Activated naive CD4-positive, alpha-beta T cell treated with anti-CD3 and anti-CD28 coated beads, Interleukin-2, amount 10 ng/mL, durations not matched to agents 7 days and 5 days (primary cell): Measurements from ENCODE around the gene SPATA31D1.

Experiments used
- CTCF ChIA-PET: fragments of 350-600 bp; sonication (Branson Sonifier 250); formaldehyde crosslinking; loops from one replicate; lab custom pipeline; 2021; ENCODE audit warnings: antibody characterized with exemption; lab: Charles Lee
- DNase-seq: peaks from one replicate; pipeline ENCODE4 v3.0.0-alpha.2; 2020
- H3K27ac Mint-ChIP-seq: one replicate; pipeline ENCODE4 v1.8.0; 2021; ENCODE audit warnings: mild to moderate bottlenecking, moderate library complexity, mixed read lengths
- H3K27me3 Mint-ChIP-seq: one replicate; pipeline ENCODE4 v1.8.0; 2021; ENCODE audit warnings: mild to moderate bottlenecking, mixed read lengths
- H3K36me3 Mint-ChIP-seq: one replicate; pipeline ENCODE4 v1.8.0; 2021; ENCODE audit warnings: mixed read lengths
- H3K4me1 Mint-ChIP-seq: one replicate; pipeline ENCODE4 v1.8.0; 2021; ENCODE audit warnings: mixed read lengths
- H3K4me3 Mint-ChIP-seq: one replicate; pipeline ENCODE4 v1.8.0; 2021; ENCODE audit warnings: mild to moderate bottlenecking, moderate library complexity, mixed read lengths
- H3K9me3 Mint-ChIP-seq: one replicate; pipeline ENCODE4 v1.8.0; 2021; ENCODE audit warnings: mixed read lengths

SPATA31D1 gene

DNA sequence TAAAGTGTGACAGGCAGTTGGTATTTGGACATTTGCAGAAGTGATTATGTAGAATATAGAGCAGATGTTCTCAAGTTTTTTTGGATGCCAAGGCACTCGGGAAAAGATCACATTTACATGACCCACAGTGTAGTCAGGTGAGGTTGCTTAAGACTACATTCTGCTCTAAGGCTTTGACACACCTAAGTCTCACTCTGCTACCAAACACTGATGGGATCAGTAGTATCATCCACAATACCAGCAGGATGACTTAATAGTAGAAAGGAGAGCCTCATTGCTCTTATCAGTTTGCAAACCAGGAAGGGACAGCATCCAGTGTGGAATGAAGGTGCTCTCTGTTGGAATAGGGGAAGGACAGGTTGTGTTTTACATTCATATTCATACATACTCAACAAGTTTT, 2.5 kb upstream of the SPATA31D1 start:
- Mint-ChIP-seq H3K9me3 (peaks cover 3% of the 10 kb centered on the region), H3K27ac (no peak overlapping the region), H3K36me3 (no peaks in the 10 kb centered on the region), H3K4me3 (no peak overlapping the region), H3K4me1 (no peaks in the 10 kb centered on the region), H3K27me3 (no peaks in the 10 kb centered on the region)
- no peak for DNase-seq
- CTCF ChIA-PET: no interaction called here

DNA sequence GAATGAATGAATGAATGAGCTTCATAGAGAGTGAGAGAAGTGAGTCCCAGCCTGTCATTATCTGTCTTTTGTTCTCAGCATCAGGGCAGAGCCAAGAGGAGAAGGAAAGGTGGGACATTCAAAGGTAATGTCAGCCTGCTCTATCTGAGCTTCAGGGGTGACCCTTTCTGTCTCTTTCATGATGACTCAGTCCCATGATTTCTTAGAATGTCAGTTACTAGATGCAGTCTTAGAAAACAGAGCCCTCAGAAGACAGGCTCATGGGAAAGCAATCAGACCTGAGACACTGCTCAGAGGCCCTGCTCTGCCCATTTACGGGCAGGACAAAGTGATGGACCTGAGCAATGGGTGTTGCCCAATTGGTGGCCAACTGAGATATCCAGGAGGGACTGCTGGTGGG, 1.1 kb downstream of the SPATA31D1 start:
- Mint-ChIP-seq H3K4me1 (no peaks in the 10 kb centered on the region), H3K4me3 (no peak overlapping the region), H3K27ac (no peak overlapping the region), H3K27me3 (no peaks in the 10 kb centered on the region), H3K9me3 (peaks cover 14% of the 10 kb centered on the region), H3K36me3 (no peaks in the 10 kb centered on the region)
- no peak for DNase-seq
- CTCF ChIA-PET: no interaction called here

DNA sequence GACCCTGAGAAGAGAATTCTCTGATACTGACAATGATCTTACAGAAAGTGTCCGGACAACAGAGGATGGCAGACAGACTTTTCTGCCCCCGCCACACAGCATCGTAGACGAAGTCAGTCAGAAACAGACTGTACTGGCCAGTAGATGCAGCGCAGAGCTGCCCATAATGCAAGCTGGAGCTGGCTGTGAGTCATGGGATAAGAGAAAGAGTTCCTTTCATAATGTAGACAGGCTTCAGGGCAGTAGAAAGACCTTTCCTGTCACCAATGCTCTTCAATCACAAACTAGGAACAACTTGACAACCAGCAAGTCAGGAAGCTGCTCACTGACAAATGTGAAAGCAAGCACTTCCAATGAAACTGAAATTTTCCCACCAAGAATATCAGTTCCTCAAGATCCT, 5.1 kb downstream of the SPATA31D1 start:
- no peaks in the 10 kb centered on the region for H3K27me3 Mint-ChIP-seq
- CTCF ChIA-PET: no interaction called here
- peaks cover 17% of the 10 kb centered on the region for H3K9me3 Mint-ChIP-seq
- H3K4me1 Mint-ChIP-seq: no peaks in the 10 kb centered on the region
- H3K36me3 Mint-ChIP-seq: no peaks in the 10 kb centered on the region
- H3K4me3 Mint-ChIP-seq: no peak overlapping the region
- H3K27ac Mint-ChIP-seq: no peak overlapping the region
- no peak for DNase-seq

DNA sequence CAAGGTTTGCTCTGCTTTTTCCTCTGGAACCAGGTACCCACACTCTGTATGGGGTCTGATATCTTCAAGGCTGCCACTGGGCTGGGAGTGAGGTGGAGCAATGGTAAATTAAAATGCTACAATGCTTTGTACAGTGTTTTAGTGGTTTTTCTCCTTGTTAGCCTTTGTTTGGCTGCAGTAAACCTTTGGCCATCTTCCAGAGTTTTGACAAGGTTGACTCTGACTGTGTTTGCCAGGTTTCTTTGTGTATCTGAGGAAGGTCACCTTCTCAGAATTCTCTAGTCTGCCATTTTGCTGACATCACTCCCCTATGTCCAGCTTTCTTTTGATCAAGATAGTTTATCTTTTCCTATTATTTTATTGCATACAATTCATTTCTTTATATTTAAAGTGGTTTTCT, 11.2 kb downstream of the SPATA31D1 start:
- H3K4me3 Mint-ChIP-seq: no peak overlapping the region
- no peaks in the 10 kb centered on the region for H3K27me3 Mint-ChIP-seq
- no peak overlapping the region for H3K27ac Mint-ChIP-seq
- CTCF ChIA-PET: no interaction called here
- no peaks in the 10 kb centered on the region for H3K4me1 Mint-ChIP-seq
- no peaks in the 10 kb centered on the region for H3K36me3 Mint-ChIP-seq
- no peak for DNase-seq
- H3K9me3 Mint-ChIP-seq: peaks cover 2% of the 10 kb centered on the region

DNA sequence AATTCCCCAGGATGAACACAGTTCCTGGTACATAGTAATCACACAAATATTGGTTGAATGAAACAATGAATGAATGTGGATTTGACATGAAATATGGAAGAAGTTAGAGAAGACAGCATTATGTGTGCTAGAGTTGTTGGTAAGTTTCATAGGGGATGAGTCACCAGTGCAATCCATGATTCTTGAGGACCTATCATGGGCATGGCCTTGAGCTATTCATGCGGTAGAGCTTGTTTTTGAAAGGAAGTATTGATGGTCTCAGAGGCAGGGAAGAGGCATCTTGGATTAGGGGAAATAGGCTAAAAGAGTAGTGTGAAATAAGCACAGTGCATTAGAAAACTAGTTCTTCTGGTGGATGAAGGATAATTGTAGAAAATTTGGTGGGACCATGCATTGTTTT, 22.1 kb downstream of the SPATA31D1 start:
- H3K9me3 Mint-ChIP-seq: peaks cover 11% of the 10 kb centered on the region
- no peak for DNase-seq
- H3K36me3 Mint-ChIP-seq: no peaks in the 10 kb centered on the region
- no peak overlapping the region for H3K4me3 Mint-ChIP-seq
- no peaks in the 10 kb centered on the region for H3K27me3 Mint-ChIP-seq
- H3K4me1 Mint-ChIP-seq: no peaks in the 10 kb centered on the region
- H3K27ac Mint-ChIP-seq: no peak overlapping the region
- CTCF ChIA-PET: no interaction called here

DNA sequence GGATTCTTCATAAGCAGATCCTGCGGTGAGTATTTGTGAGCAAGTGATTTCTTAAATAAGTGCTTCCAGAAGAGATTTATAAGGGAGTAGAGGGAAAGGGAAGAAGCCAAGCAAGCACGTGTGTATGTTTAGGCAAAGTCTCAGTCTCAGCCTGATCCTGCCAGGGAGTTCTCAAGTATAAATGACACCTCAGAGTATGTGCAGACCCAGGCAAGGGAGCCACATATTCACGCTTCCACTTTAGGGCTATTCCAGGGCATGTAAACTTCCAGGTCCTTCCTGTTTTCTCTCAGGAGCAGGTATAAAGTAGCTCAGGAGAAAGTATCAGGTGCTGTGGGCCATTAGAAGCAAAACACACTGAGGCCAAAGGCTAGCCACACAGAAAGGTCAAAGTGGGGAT, 22.6 kb downstream of the SPATA31D1 start:
- DNase-seq: no peak
- no peaks in the 10 kb centered on the region for H3K36me3 Mint-ChIP-seq
- CTCF ChIA-PET: no interaction called here
- peaks cover 11% of the 10 kb centered on the region for H3K9me3 Mint-ChIP-seq
- H3K27ac Mint-ChIP-seq: no peak overlapping the region
- H3K27me3 Mint-ChIP-seq: no peaks in the 10 kb centered on the region
- H3K4me1 Mint-ChIP-seq: no peaks in the 10 kb centered on the region
- H3K4me3 Mint-ChIP-seq: no peak overlapping the region

DNA sequence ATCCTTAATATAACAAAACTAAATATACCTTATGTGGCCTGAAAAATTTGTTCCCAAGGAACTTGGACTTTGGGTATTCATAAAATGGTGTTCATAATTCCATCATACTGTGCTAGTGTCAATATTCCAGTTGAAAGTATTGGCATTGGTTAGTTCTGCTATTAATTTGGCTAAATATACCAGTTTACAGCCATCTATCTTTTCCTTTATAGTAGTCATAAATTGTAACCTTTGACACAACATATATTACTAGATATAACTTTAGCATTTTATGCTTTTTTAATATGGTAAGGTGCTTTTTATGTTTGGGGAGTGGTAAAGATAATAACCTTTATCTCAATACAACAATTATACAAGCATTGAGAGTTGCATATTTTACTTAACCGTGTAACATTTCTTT, 23.7 kb downstream of the SPATA31D1 start:
- Mint-ChIP-seq H3K9me3 (peaks cover 11% of the 10 kb centered on the region), H3K36me3 (no peaks in the 10 kb centered on the region), H3K27me3 (no peaks in the 10 kb centered on the region), H3K4me3 (no peak overlapping the region), H3K27ac (no peak overlapping the region), H3K4me1 (no peaks in the 10 kb centered on the region)
- CTCF ChIA-PET: no interaction called here
- DNase-seq: no peak

DNA sequence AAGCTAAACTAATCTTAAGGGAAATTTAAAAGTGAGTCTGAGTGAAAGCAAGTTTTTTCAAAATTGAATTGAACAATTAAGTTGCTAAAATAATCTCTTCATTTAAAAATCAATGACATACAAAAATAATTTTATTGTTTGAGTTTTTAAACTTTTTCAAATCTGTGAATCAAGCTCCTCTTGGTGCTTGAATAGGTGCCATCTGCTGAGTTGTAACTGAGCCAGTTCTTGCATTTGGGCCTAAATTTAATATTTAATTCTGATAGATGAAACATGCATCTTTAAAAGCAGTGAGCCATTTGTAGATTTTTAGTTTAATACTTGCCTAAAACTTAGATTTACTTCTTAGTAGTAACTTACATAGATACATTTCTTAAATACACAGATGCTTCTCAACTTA, 31.8 kb downstream of the SPATA31D1 start:
- H3K36me3 Mint-ChIP-seq: no peaks in the 10 kb centered on the region
- no peak overlapping the region for H3K4me3 Mint-ChIP-seq
- H3K9me3 Mint-ChIP-seq: peaks cover 2% of the 10 kb centered on the region
- no peaks in the 10 kb centered on the region for H3K27me3 Mint-ChIP-seq
- H3K4me1 Mint-ChIP-seq: no peaks in the 10 kb centered on the region
- no peak overlapping the region for H3K27ac Mint-ChIP-seq
- no peak for DNase-seq
- CTCF ChIA-PET: no interaction called here

DNA sequence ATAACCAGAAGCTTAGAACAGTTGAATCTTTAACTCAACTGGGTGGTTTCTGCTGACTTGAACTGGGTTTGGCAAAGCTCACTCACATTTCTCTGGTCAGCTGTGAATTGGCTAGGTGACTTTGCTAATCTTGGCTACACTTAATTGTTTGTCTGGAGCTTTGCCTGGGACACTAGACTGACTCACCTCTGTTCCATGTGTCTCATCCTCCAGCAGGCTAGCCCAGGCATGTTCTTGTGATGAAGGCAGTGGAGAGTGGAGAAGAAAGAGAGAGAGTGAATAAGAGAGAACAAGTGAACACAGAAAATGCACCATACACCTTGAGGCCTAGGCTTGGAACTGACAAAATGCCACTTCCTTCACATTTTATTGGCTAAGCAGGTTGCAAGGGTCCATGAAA, 32.6 kb downstream of the SPATA31D1 start:
- Mint-ChIP-seq H3K4me1 (no peaks in the 10 kb centered on the region), H3K27ac (no peak overlapping the region), H3K9me3 (peaks cover 2% of the 10 kb centered on the region), H3K36me3 (no peaks in the 10 kb centered on the region), H3K27me3 (no peaks in the 10 kb centered on the region), H3K4me3 (no peak overlapping the region)
- CTCF ChIA-PET: no interaction called here
- no peak for DNase-seq

DNA sequence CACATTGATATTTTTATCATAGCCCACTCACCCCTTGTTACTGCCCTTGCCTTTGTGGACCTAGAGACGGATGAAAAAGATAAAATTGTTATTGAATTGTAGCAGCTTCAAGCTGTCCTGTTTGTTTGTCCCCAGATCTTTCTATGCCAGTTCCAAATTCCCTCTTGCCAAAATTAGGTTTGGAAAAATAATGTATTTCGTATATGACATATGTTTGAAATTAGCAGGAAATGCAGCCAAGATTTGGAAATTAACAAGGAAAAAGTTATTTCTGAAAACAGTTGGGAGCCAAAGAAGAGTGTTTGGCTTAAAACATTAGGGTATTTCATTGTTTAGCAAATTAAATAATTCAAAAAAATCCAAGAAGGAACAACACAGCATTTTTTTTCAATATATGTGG, 33.5 kb downstream of the SPATA31D1 start:
- Mint-ChIP-seq H3K4me3 (no peak overlapping the region), H3K4me1 (no peaks in the 10 kb centered on the region), H3K9me3 (peaks cover 2% of the 10 kb centered on the region), H3K27me3 (no peaks in the 10 kb centered on the region), H3K27ac (no peak overlapping the region), H3K36me3 (no peaks in the 10 kb centered on the region)
- DNase-seq: no peak
- CTCF ChIA-PET: no interaction called here

DNA sequence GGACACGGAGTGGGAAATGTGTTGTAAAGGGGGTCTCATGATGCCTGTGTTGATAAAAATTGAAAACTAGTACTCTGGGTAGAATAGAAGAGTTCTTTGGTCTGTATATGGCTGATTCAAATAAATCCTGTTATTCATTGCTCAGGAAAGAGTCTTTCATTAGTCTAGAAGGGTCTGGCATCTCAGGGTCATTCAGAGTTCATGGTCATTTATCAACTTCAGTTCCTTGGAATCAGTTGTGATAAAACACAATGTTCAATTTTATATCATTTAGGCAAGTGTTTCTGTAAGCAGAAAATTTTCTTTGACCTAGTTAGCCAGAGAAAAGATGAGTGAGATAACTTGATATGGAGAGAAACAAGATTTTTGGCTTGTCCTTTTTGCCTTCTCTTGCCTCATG, 36.3 kb downstream of the SPATA31D1 start:
- Mint-ChIP-seq H3K36me3 (no peaks in the 10 kb centered on the region), H3K4me1 (no peaks in the 10 kb centered on the region), H3K27ac (no peak overlapping the region), H3K4me3 (no peak overlapping the region), H3K27me3 (no peaks in the 10 kb centered on the region), H3K9me3 (peaks cover 2% of the 10 kb centered on the region)
- CTCF ChIA-PET: no interaction called here
- no peak for DNase-seq

DNA sequence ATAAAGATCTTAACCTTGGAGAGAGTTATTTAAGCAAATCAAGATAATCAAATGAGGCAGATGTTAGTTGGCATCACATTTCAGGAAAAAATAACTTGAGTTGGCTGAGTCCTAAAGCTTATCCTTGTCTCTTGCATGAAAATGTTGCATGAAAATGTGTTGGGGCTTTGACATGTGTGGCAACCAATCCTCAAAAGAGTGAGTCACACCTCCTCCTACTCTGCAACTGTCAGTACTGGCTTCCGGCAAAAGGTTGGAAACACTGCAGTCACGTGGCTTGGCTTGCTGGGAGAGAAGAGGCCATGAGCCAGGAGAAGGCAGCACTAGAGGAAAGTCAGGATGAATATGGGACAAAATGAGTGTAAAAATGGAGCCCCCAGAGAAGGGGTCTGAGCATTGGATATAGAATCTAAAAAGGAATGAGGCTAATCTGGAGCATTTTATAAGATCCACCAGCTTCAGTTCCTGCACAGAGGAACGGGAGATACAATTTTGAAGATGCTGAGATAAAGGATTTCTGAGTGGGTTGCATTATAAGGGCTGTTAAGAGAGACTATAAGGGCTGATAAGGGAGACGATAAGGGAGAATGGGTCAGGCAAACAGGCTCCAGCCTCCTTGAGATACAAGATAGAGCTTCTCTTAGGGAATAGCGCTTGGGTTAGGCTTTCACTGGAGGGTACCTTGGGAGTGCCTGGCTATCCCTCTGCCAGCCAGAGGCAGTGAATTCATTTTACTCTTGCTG, 43.1 kb downstream of the SPATA31D1 start:
- Mint-ChIP-seq H3K27ac (no peak overlapping the region), H3K4me1 (no peaks in the 10 kb centered on the region), H3K27me3 (no peaks in the 10 kb centered on the region), H3K9me3 (no peaks in the 10 kb centered on the region), H3K36me3 (no peaks in the 10 kb centered on the region), H3K4me3 (no peak overlapping the region)
- CTCF ChIA-PET: no interaction called here
- no peak for DNase-seq

DNA sequence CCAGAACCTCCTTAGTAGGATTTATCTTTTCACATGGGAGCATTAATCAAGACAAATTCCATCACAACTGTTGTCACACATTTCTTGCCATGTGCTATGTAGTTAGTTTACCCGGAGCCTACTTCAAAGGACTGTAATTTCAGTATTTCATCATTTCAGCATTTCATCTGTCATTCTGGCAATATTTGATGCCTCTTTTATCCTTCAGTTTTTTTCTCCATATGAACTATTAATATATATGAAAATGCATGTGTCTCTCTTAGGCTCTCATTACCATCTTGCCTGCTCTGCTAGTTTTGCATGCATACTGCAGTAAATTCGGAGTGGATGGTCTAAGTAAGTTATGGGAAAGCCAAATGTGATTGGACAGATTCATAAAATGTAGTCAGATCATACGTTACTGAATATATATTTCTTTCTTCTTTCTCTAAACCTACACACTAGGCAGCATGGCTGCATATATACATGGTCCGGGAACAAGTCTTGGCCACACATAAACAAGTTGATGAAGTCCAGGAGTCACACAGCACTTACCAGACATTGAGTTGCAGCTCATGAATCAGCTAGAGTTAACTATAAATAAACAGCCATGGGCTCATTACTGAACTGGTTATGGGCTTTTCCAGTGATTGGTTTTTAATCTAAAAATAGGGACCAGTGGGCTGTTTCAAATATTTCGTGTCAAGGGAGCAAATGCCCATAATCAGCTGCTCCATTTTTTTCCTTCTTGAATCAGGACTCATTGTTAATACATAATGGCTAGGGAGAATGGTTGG, 46.6 kb downstream of the SPATA31D1 start:
- DNase-seq: no peak
- CTCF ChIA-PET: no interaction called here
- Mint-ChIP-seq H3K36me3 (no peaks in the 10 kb centered on the region), H3K4me1 (no peaks in the 10 kb centered on the region), H3K27me3 (no peaks in the 10 kb centered on the region), H3K27ac (no peak overlapping the region), H3K9me3 (no peaks in the 10 kb centered on the region), H3K4me3 (no peak overlapping the region)

DNA sequence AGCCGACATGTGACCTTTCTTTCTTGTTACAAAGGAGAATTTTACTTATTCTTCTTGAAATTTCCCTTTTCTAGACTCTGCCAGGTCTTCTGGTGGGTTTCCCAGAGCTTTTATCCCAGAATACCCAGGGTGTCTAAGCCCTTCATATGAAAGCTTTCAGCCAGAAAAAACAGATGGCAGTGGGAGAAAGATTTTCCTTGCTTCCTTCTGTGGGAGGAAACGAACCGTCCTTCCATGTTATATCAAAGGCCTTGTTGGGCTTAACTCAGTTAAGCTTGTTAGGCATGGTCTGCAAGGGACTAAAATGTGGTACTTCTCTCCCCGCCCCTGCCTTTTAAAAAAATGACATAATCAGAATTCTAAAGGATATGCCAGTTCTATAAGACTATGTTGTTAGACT, 47.5 kb downstream of the SPATA31D1 start:
- DNase-seq: no peak
- no peak overlapping the region for H3K27ac Mint-ChIP-seq
- CTCF ChIA-PET: no interaction called here
- H3K9me3 Mint-ChIP-seq: no peaks in the 10 kb centered on the region
- H3K4me3 Mint-ChIP-seq: no peak overlapping the region
- no peaks in the 10 kb centered on the region for H3K36me3 Mint-ChIP-seq
- no peaks in the 10 kb centered on the region for H3K4me1 Mint-ChIP-seq
- H3K27me3 Mint-ChIP-seq: no peaks in the 10 kb centered on the region

DNA sequence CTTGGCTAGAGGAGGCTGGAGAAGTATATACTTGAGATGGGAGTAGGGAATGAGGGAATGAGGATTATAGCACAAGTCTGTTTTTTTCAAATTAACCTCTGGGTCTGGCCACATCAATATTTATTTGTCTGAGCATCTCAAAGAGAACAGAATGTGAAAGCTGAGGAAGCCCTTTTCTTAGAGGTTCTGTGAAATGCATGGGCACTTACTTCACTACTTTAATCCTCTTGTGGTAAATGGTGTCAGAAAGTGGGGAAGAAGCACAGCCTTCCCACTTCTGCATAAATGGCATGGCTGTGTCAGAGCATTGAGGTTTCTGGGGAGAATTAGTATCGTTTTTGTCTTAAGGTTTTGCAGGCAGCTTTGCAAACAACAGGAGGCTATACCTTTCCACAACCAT, 48.6 kb downstream of the SPATA31D1 start:
- Mint-ChIP-seq H3K27ac (no peak overlapping the region), H3K4me3 (no peak overlapping the region), H3K27me3 (no peaks in the 10 kb centered on the region), H3K36me3 (no peaks in the 10 kb centered on the region), H3K4me1 (no peaks in the 10 kb centered on the region), H3K9me3 (no peaks in the 10 kb centered on the region)
- CTCF ChIA-PET: no interaction called here
- DNase-seq: no peak
